ENCODE data around the gene SLC25A26.

Gene SLC25A26

GRCh38 chr3:66220602-66221377, at the start of gene SLC25A26:
TSS of gene SLC25A26 (plus strand) at chr3:66221001. CDS start at chr3:66221095, 94 bp downstream.
- H3K4me3 ChIP-seq (ENCODE audit: low read depth, low read length): peak within 1 kb of the TSS; percentile 72
- no peak for TF ChIP-seq CTCF (IDR thresholded peaks at IDR 0.05; ENCODE audit: low read depth, low read length)

GRCh38 chr3:66172394-66172793, 48.4 kb upstream of the SLC25A26 start:
- no peak overlapping the region for H3K4me3 ChIP-seq (ENCODE audit: low read depth, low read length)
- no peak for TF ChIP-seq CTCF (IDR thresholded peaks at IDR 0.05; ENCODE audit: low read depth, low read length)

GRCh38 chr3:66177026-66177425, 43.8 kb upstream of the SLC25A26 start:
- TF ChIP-seq CTCF (IDR thresholded peaks at IDR 0.05; ENCODE audit: low read depth, low read length): no peak
- H3K4me3 ChIP-seq (ENCODE audit: low read depth, low read length): no peak overlapping the region

- H3K4me3 ChIP-seq (ENCODE audit: low read depth, low read length): no peak overlapping the region
- TF ChIP-seq CTCF (IDR thresholded peaks at IDR 0.05; ENCODE audit: low read depth, low read length): no peak
Observed at GRCh38 chr3:66178206-66178605, 42.6 kb upstream of the SLC25A26 start.

- no peak for TF ChIP-seq CTCF (IDR thresholded peaks at IDR 0.05; ENCODE audit: low read depth, low read length)
Observed at GRCh38 chr3:66179793-66180192, 41.0 kb upstream of the SLC25A26 start.

GRCh38 chr3:66181764-66182163, 39.0 kb upstream of the SLC25A26 start:
- no peak for TF ChIP-seq CTCF (IDR thresholded peaks at IDR 0.05; ENCODE audit: low read depth, low read length)
- no peak overlapping the region for H3K4me3 ChIP-seq (ENCODE audit: low read depth, low read length)

More at GRCh38 chr3:66179793-66180192, 41.0 kb upstream of the SLC25A26 start:
- H3K4me3 ChIP-seq (ENCODE audit: low read depth, low read length): no peak overlapping the region

GRCh38 chr3:66182246-66182645, 38.6 kb upstream of the SLC25A26 start:
- TF ChIP-seq CTCF (IDR thresholded peaks at IDR 0.05; ENCODE audit: low read depth, low read length): no peak

More at GRCh38 chr3:66182246-66182645, 38.6 kb upstream of the SLC25A26 start:
- H3K4me3 ChIP-seq (ENCODE audit: low read depth, low read length): no peak overlapping the region

Data from WI38 (cell line).